Hepatocyte (in vitro differentiated cells): Measurements from ENCODE around the gene RBM38. TPM values are rescaled to one million over a fixed set of nuclear protein-coding genes. Genes with fewer than 3 reads are reported as not detected.

Experiments
- DNase-seq: peaks from one replicate; pipeline ENCODE4 v3.0.0-alpha.2; 2016; ENCODE audit warnings: low spot score
- H2AFZ ChIP-seq: fragments of 200-600 bp; sonication (generic); 2 replicates; pipeline ENCODE4 v1.6.0; 2016; ENCODE audit warnings: antibody characterized with exemption, mild to moderate bottlenecking
- H3K27ac ChIP-seq: fragments of 200-600 bp; sonication (generic); 2 replicates; pipeline ENCODE4 v1.5.1; 2016; ENCODE audit warnings: mild to moderate bottlenecking
- H3K27me3 ChIP-seq: fragments of 200-600 bp; sonication (generic); 2 replicates; pipeline ENCODE4 v1.6.1; 2016
- H3K36me3 ChIP-seq: fragments of 200-600 bp; sonication (generic); replicated peaks from 2 replicates; pipeline ENCODE4 v1.5.1; 2016; ENCODE audit warnings: low read depth; ENCODE audit not compliant: insufficient read depth
- H3K4me1 ChIP-seq: fragments of 200-600 bp; sonication (generic); 2 replicates; pipeline ENCODE4 v1.5.1; 2016; ENCODE audit warnings: mild to moderate bottlenecking, moderate library complexity; ENCODE audit not compliant: insufficient read depth
- H3K4me2 ChIP-seq: fragments of 200-600 bp; sonication (generic); 2 replicates; pipeline ENCODE4 v1.6.0; 2016
- H3K4me3 ChIP-seq: fragments of 200-600 bp; sonication (generic); 2 replicates; pipeline ENCODE4 v1.5.1; 2016; ENCODE audit warnings: mild to moderate bottlenecking
- H3K79me2 ChIP-seq: fragments of 200-600 bp; sonication (generic); 2 replicates; pipeline ENCODE4 v1.6.0; 2017; ENCODE audit warnings: mild to moderate bottlenecking
- H3K9me2 ChIP-seq: fragments of 200-600 bp; sonication (generic); replicated peaks from 2 replicates; pipeline ENCODE4 v1.6.0; 2017; ENCODE audit warnings: mild to moderate bottlenecking; ENCODE audit not compliant: insufficient read depth
- H3K9me3 ChIP-seq: fragments of 200-600 bp; sonication (generic); 2 replicates; pipeline ENCODE4 v1.5.1; 2016; ENCODE audit warnings: low read depth, mild to moderate bottlenecking
- H4K20me1 ChIP-seq: fragments of 200-600 bp; sonication (generic); 2 replicates; pipeline ENCODE4 v1.6.0; 2016; ENCODE audit warnings: mild to moderate bottlenecking; ENCODE audit not compliant: insufficient read depth, poor library complexity, severe bottlenecking
- CTCF ChIP-seq: fragments of 200-600 bp; sonication (generic); IDR thresholded peaks from 2 replicates; pipeline ENCODE4 v1.5.1; 2016; ENCODE audit warnings: antibody characterized with exemption, mild to moderate bottlenecking; ENCODE audit not compliant: poor library complexity
- EZH2 ChIP-seq: fragments of 200-600 bp; sonication (generic); IDR thresholded peaks from 2 replicates; pipeline ENCODE4 v1.6.1; 2016; ENCODE audit warnings: antibody characterized with exemption, mild to moderate bottlenecking, borderline replicate concordance
- EZH2phosphoT487 ChIP-seq: fragments of 200-600 bp; sonication (generic); IDR thresholded peaks from one replicate; pipeline ENCODE4 v1.6.1; 2018; ENCODE audit warnings: antibody characterized with exemption, mild to moderate bottlenecking, low read depth, moderate library complexity; ENCODE audit not compliant: unreplicated experiment, severe bottlenecking
- WGBS: methylation state at CpG from one replicate; pipeline ENCODE4 v1.1.6; 2016; ENCODE audit warnings: low lambda C conversion rate; ENCODE audit errors: missing lambda C conversion rate; 5-methylcytosine and 5-hydroxymethylcytosine counted together
- polyA plus RNA-seq: library from polyadenylated mRNA; unstranded; fragments of >200 nt; fragmentation: Nextera tagmentation; extraction: Ambion mirVana; gene quantifications from 2 replicates; pipeline ENCODE4 v1.2.1, GENCODE V29; 2016
- total RNA-seq: library from RNA; depleted of rRNA; stranded (reverse); fragments of >200 nt; gene quantifications from 2 replicates; pipeline ENCODE4 v1.2.3, GENCODE V29; 2014

RBM38 gene
- total and polyA plus RNA-seq, 2 experiments from 2014 or later: 16.1 to 19.6 TPM

GRCh38 chr20:57353351-57353750 lies 37.8 kb upstream of the RBM38 start:
- TF ChIP-seq EZH2 (no peak), EZH2phosphoT487 (no peak), CTCF (no peak)
- peaks cover 56% of the 10 kb centered on the region for H3K79me2 ChIP-seq
- H3K36me3 ChIP-seq: no peaks in the 10 kb centered on the region
- no peaks in the 10 kb centered on the region for H3K4me1 ChIP-seq
- H4K20me1 ChIP-seq: peaks cover 7% of the 10 kb centered on the region
- no peak overlapping the region for H3K27ac ChIP-seq
- H3K4me2 ChIP-seq: no peak overlapping the region
- DNase-seq: no peak
- H3K9me2 ChIP-seq: no peaks in the 10 kb centered on the region
- H2AFZ ChIP-seq: no peak overlapping the region
- H3K27me3 ChIP-seq: no peaks in the 10 kb centered on the region
- 94% methylated on average over 9 of the region's 9 CpGs for WGBS
- no peaks in the 10 kb centered on the region for H3K9me3 ChIP-seq
- no peak overlapping the region for H3K4me3 ChIP-seq

- Histone ChIP-seq H3K27me3 (no peaks in the 10 kb centered on the region), H3K4me2 (no peak overlapping the region), H3K27ac (no peak overlapping the region), H4K20me1 (peaks cover 10% of the 10 kb centered on the region), H3K9me2 (no peaks in the 10 kb centered on the region), H3K4me3 (no peak overlapping the region), H3K36me3 (no peaks in the 10 kb centered on the region), H3K9me3 (no peaks in the 10 kb centered on the region), H3K79me2 (peaks cover 9% of the 10 kb centered on the region), H2AFZ (no peak overlapping the region), H3K4me1 (no peaks in the 10 kb centered on the region)
- 96% methylated on average over 6 of the region's 6 CpGs for WGBS
- no peak for TF ChIP-seq CTCF
- TF ChIP-seq EZH2: no peak
- TF ChIP-seq EZH2phosphoT487: no peak
- no peak for DNase-seq
These were observed 29.7 kb upstream of the RBM38 start for GRCh38 chr20:57361517-57361916.

GRCh38 chr20:57364451-57364850 lies 26.7 kb upstream of the RBM38 start:
- no peak for DNase-seq
- Histone ChIP-seq H3K9me2 (no peaks in the 10 kb centered on the region), H3K27me3 (no peaks in the 10 kb centered on the region), H2AFZ (no peak overlapping the region), H3K4me1 (no peaks in the 10 kb centered on the region), H4K20me1 (peaks cover 10% of the 10 kb centered on the region), H3K36me3 (no peaks in the 10 kb centered on the region), H3K4me2 (no peak overlapping the region), H3K4me3 (no peak overlapping the region), H3K79me2 (peaks cover 5% of the 10 kb centered on the region), H3K9me3 (no peaks in the 10 kb centered on the region), H3K27ac (no peak overlapping the region)
- TF ChIP-seq EZH2phosphoT487 (no peak), EZH2 (no peak), CTCF (no peak)

GRCh38 chr20:57369596-57369995 lies 21.6 kb upstream of the RBM38 start:
- H3K4me1 ChIP-seq: no peaks in the 10 kb centered on the region
- H3K27ac ChIP-seq: no peak overlapping the region
- H4K20me1 ChIP-seq: no peaks in the 10 kb centered on the region
- no peaks in the 10 kb centered on the region for H3K9me2 ChIP-seq
- no peaks in the 10 kb centered on the region for H3K79me2 ChIP-seq
- DNase-seq: no peak
- no peak overlapping the region for H3K4me2 ChIP-seq
- no peak overlapping the region for H2AFZ ChIP-seq
- H3K36me3 ChIP-seq: no peaks in the 10 kb centered on the region
- TF ChIP-seq CTCF: no peak
- no peak for TF ChIP-seq EZH2phosphoT487
- TF ChIP-seq EZH2: no peak
- no peak overlapping the region for H3K4me3 ChIP-seq
- H3K9me3 ChIP-seq: no peaks in the 10 kb centered on the region
- WGBS: 93% methylated on average over 3 of the region's 3 CpGs
- H3K27me3 ChIP-seq: no peaks in the 10 kb centered on the region
